NCI-H2107 (cell line): ENCODE measurements around the gene RNF186.
"Not testable (repeated sequence)": the region's sequence is repeated elsewhere in the genome, so short reads cannot be mapped to it uniquely, and the experiment has no call there.

Source experiments
- DNase-seq: peaks from one replicate; lab custom pipeline; 2025; lab: John Stamatoyannopoulos, UW

Gene RNF186

DNA sequence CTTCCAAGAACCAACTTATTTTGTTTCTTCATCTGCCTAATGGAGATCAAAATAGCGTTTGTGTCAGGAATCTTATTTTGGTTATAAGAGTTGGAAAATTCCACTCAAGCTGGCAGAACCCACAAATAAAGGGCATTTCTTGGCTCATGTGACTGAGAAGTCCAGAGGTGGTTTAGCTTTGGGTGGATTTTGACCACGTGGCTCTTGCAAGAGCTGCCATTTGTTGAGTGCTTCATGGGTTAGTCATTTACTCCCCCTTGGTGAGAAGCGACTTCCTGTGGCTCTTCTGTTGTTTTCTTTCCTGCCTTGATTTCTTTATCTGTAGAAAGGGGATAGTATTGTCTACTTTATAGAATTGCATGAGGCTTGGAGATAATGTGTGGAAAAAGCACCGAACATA, 9.5 kb upstream of the RNF186 start:
- no peak for DNase-seq

DNA sequence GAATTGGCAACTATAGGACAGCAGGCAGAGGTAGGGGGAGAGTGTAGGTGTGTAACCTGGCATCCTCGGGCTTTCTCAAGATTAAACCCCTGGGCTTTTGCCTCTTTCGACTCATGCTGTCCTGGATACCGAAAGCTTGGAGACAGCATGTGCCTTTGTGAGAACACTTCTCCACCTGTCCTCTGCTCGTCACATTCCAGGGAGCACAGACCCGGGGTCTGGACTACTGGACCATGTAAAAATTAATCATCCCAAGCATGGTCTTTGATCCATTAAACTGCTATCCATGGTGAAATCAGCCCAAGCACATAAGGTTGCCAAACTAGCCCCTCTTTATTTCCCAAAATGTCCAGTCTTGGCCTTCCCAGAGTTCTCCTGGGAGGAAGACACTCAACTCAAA, 9.0 kb upstream of the RNF186 start:
- no peak for DNase-seq

DNA sequence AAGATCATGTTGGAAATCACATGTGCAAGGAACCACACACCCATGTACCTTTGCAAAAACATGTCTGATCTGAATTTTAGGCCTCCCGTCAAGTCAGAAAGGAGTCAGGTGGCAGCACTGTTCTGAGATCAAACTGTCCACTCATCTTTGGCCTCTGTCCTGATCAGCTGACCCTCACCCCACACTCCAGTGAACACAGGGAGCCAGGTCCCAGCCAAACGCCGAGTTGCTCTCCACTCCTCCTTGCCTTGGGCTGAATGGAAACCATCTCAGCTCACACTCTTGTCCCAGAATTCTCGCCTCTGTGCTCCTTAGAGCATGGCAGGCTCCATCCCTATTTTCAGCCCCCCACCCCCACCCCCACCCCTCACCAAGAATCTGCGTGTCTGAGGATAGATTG, 4.6 kb upstream of the RNF186 start:
- DNase-seq, result no peak

DNA sequence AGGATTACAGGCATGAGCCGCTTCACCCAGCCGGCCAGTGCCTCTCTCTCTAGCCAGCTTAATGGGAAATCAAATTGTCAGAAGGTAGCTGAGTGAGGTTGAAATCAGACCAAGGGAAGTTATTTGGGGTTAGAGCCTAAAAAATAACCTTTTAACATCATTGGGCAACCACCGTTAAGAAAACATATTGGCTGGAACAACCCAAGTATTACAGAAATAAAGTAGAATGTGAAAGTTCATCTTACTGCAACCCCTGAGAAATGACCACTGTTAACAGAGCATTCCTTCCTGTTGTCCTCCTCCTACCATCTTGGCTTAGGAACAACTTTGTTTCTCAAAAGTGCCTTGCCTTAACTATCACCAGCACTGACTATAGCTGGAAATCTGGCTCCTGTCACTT, 3.2 kb upstream of the RNF186 start:
- DNase-seq, result no peak

DNA sequence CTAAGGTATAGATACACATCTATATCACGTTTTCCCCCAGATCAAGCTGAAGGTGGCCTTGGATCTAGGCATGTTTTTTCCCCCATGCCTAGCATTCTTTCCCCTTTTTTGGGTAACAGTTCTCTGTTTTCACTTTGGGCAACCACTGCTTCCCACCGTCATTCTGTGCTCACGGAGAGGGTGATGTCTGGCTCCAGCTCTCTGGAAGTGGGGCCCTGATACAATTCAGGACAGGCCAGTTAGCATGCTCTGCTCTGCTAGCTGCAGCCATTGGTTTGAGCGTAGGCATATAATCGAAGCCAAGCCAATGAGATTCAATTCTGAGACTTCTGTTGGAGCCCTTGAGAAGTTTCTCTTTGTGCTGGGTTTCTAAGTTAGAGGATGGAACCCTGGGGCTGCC, 2.1 kb upstream of the RNF186 start:
- DNase-seq, result no peak

DNA sequence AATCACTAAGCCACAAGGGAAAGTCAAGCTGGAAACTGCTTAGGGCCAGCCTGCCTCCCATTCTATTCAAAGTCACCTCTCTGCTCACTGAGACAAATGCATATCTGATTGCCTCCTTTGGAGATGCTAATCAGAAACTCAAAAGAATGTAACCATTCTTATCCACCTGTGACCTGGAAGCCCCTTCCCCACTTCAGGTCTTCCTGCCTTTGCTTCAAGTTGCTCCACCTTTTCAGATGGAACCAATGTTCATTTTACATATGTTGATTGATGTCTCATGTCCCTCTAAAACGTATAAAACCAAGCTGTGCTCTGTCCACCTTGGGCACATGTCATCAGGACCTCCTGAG, 1.6 kb upstream of the RNF186 start:
- not testable (repeated sequence) for DNase-seq

DNA sequence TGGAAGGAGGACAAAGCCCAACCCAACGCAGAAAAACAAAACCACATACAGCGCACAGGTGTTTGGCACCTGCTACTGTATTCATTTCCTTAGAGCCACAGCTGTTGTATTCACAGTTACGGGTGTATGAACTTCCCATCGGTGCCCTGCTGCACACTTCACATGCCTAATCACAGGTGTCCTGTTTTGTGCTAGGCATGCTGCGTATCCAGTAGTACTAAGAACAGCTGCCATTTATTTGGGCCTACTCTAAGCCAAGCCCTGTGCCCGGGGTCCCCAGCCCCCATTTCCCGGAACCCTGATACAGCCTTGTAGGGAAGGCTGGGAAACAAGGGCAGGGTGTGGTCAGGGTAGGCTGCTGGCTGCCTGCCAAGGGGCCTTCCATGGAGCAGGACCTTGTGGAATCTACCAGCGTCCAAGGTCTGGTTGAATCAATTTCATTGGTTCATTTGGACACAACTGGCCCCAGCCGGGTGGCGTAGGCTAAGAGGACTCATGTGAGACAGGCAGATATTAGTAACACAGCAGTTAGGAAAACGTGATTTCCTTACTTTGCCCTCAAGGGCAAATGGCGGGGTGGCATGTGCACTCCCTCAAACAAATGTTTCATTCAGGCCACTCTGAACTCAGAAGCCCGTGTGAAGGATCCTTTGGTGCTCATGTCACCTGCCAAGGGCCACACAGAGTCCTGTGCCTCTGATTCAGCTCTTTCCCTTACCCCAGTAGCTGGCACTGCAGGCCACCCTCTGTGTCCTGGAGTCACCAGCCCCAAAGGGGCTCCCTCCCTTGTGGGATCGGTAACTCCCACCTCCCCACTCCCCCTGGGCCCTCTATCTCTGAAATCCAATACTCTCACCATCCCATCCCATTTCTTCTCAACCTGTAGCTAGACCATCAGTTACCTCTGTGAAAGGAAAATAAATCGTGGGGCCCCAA, 986 bp upstream of the RNF186 start:
- DNase-seq, result peak; percentile 89

DNA sequence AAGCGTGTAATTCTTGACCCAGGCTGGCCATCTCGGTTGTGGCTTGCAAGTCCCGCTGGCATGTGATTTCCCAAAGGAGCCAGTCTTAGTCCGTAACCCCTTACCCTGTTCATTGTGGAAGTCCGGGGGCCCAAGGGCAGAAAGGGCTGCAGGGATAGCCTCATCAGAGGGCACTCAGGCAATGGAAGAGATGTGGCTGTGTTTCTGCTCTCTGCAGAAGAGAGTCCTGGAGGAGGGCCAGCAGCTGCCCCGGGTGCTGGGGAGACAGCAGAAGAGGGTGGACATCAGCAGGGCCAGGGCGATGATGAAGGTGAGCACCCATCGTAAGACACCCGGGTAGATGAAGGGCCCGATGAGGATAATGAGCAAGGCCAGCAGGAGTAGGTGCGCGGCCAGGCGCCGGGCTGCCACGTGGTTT, 830 bp downstream of the RNF186 start:
- no peak for DNase-seq

DNA sequence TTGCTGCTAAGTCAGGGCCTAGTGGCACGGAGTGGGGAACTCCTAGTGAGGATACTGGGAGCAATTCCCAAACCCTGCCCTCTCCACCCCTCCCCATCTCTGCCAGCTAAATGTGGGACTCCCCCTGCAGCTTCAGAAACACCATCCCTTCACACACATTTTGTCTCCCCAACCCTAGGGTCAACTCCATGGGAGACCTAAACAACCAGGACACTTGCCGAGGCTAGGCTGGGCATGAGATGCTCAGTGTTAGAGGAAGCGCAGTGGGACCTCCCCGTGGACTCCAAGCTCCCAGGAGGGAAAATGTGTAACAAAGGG, 1.5 kb downstream of the RNF186 start:
- DNase-seq, result no peak

DNA sequence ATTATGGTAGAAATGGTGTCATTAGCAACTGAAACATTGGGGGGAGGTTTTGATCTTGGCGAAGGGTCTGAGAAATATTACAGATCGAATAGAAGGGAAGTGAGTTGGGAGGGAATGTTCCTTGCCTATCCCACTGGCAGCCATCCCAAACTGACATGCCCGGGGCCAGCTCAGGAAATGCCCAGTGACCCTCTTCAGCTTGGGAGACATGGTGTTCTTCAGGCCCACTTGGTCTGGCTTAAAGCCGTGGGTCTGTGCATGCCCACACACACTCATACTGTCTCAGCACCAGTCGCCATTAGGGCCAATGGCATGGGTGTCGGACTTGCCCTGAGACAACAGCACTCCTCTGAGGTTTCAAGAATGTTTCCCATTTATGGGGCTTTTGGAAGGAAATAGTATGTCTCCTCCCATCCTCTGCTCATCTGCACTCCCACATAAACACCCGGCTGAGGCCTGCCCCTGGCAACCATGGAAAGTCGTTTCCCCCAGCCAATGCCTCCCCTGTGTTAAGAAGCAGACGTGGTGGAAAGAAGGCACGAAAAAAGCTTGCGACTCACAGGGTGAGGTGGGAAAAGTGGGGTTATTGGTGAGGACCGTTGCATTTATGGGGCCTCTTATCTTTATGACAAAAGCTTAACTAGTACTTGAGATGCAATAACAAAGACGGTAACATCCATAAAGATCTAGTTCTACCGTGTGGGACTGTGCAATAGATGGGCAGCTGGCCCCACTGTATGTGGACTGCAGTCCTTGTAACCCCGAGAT, 2.0 kb downstream of the RNF186 start:
- DNase-seq, result no peak

DNA sequence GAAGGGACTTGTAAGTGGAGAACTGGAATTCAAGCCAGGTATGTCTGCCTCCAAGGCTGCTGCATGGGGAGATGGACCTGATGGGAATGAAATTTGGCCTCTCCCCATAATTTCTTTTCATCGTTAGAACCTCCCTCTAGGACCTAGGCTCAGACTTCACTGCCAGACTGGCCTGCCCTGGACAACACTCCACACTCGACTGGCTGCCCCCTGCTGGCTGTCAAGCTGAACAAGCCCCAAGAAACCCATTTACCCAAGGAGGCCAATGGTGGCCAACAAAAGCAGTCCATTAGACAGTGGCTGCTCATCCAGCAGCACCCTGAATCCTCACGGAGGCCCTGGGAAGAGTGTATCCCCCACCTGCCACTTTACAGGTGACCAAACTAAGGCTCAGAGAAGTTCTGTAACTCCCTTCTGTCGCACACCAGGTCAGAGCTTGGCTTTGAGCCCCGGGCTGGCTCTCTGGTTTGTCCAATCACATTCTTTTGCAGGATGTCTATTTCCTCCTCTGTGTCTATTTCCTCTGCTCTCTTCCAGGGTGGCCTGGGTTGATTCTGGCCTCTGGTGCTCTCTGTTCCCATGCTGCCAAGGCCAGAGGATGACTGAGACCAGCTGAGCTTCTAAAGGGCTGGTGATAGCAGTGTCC, 3.8 kb downstream of the RNF186 start:
- DNase-seq, result no peak

DNA sequence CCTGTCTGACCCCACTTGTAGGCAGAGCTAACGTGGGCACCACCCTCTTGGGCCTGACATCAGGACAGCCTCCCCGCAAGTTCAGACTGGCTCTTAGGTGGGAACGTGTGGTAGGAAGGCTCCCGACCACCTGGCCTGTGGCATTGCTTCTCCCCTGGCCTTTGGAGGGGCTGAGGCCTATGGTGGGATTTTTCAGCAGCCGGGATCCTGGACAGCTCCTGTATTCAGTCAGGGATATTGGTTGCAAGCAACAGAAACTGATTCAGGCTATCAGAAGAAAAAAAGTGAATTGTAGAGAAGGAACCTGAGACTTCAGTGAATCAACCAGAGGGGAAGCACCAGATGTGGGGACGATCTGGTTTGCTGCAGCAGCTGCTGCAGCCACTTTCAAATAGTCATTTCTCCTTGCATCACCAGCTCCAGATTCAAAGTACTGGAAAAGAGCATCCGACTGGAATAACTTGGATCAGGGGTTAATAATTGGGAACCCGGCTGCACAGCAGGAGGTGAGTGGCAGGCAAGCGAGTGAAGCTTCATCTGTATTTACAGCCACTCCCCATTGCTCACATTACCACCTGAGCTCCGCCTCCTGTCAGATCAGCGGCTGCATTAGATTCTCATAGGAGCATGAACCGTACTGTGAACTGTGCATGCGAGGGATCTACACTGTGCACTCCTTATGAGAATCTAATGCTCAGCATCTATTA, 5.9 kb downstream of the RNF186 start:
- DNase-seq, result no peak

DNA sequence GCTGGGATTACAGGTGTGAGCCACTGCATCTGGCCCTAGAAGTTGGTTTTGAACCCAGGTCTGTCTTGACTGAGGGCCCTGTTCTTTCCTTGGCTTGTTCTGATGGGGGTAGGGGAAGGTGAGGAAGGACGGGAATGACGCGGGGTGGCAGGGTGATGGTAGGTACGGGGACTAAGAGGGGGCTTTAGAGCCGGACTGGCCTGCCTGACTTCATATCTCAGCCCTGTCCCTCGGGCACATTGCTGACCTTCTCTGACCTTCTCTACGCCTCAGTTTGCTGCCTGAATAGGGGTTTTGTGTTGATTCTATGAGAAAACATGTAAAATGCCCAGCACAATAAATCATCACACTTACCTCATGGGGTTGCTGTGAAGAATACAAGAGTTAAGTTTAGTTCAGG, 6.7 kb downstream of the RNF186 start:
- DNase-seq, result no peak

DNA sequence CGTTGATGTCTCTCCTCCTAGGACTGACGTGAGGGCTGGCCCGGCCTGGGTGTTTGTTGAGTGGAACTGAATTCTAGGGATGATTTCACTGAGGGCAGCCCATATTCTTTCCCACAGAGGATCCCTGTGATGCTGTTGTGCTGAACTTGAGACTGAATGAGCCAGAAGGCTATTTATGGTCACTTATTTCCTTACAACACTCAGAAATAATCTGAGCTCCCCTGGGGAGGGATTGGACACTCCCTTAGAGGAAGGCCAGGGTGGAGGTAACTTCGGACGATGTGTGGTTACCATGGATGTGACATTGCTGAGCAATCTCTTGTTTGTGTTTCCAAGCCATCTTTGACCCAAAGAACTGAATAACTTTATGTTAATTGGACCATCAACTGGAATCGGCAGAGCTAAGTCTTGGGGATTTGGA, 10.2 kb downstream of the RNF186 start:
- no peak for DNase-seq

DNA sequence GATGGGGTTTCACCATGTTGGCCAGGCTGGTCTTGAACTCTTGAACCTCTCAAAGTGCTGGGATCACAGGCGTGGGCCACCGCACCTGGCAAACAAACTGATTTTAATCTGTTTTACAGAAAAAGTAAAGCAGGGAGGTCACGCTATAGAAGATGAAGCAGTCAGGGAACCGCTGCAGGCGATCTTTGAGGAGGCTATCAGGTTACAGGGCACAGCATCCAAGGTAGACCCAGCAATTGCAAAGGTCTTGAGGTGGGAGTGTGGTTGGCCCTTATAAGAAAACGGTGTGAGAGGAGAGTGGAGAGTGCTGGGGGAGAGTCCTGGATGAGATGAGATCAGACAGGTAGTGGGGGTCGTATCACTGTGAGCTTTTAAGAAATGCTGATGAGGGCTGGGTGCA, 12.8 kb downstream of the RNF186 start:
- no peak for DNase-seq

DNA sequence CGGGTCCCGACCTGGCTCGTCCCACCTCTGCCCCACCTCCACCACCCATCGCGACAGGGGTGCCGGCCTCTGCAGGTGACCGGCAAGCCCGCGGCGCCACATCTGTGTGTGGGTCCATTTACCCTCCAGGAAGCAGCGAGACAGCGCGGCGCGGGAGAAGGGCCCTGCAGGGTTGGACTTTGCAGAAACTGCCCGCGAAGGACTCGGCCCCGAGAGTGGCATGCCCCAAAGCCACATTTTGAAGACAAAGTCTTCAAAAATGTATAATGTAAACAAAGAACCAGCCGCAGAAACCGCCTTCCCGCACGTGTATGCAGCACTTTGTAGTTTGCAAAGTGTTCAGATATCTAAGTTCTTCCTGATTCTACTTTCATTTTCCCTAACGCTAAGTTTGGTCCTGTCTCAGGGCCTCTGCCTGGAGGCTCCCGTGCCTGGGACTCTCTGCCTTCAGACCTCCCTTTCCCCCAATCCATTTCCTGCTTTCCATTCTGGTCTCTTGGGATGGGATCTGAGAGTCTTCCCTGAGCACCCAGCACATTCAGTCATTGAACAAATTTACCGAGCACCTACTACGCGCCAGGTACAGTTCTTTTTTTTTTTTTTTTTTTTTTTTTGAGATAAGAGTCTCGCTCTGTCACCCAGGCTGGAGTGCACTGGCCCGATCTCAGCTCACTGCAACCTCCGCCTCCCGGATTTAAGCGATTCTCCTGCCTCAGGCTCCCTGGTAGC, 14.8 kb downstream of the RNF186 start:
- no peak for DNase-seq

DNA sequence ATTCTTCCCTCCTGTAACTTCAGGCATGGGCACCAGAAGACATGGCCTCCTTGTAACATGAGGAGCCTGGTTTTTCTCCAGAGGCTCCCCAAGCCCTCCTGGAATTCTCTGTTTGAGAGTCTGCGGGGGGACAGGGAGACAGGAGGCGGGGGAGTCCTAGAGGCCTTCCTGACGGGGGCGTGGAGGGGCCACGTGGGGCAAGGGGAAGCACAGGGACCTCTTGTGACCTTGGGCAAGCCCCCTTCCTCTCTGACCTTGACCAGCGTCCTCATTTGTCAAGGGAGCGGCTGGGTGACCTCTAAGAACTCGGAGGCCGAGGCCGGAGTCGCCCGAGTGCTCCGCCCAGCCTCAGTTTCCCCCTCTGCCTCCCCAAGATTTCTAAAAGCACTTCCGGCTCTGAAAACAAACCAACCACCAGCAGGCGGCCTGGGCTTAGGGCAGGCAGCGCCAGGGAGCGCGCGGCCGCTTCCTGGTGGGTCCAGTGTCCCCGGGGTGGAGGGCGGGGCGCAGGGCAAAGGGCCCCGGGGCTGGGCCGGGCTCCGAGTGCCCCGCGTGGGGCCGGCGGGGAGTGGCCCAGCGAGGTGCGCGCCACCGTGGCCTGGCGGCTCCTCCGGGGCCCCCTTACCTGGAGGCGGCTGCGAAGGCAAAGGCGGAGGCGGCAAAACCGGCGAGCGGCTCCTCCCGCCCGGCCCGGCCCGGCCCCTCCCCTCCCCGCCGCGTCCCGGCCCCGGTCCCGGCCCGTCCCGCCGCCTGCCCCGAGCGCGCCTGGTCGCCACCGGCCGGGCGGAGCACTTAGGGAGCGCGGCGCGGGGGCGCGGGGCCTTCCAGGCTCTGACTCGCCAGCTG, 15.6 kb downstream of the RNF186 start, which contains the start of gene TMCO4:
TMCO4 (minus strand) TSS at position 687 of the 846 bp plus-strand sequence. CDS start 19,158 bp downstream, outside the sequence.
- DNase-seq, result no peak

DNA sequence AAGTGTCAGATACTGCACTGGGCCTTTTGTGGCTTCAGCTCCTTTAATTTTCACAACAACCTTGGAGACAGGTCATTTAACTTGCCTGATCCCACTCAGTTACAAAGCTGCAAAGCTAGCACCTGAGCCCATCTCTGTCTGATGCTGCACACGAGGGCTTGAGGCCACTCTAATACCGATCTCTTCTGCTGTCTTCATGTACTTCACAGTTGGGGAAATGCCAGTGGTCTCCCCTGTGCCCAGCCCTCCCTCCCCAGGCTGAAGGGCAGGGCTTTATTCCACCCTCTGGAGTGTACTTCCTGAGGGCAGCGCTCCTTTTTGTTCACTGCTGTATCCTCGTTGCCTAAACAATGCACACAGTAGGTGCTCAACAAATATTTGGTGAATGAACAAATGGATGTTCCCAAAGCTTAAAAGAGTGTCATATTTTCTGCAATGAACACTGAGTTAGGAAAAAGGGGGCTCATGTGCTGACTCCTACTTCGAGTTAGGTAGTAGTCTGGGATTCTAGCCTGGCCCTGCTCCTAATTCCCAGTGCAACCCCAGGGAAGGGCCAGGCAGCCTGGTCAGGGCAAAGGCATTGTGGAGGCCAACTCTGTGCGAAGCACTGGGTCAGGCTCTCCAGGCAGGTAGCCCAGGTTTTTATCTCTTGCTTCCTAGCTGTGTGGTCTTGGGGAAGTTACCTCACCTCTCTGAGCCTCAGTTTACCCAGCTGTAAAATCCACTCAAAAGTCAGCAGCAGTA, 16.4 kb downstream of the RNF186 start:
- DNase-seq, result no peak

DNA sequence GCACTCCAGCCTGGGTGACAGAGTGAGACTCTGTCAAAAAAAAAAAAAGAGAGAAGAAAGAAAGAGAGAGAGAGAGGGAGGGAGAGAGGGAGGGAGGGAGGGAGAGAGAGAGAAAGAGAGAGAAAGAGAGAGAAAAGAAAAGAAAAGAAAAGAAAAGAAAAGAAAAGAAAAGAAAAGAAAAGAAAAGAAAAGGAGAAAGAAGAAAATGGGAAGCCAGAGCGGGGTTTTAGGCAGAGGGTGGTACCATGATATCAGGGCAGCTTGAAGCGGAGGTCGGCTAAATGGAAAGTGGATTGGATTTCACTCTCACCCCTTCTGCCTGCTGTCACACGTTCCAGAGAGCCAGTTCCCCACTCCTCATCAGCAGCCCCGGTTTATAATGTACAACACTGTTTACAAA, 17.3 kb downstream of the RNF186 start:
- no peak for DNase-seq

DNA sequence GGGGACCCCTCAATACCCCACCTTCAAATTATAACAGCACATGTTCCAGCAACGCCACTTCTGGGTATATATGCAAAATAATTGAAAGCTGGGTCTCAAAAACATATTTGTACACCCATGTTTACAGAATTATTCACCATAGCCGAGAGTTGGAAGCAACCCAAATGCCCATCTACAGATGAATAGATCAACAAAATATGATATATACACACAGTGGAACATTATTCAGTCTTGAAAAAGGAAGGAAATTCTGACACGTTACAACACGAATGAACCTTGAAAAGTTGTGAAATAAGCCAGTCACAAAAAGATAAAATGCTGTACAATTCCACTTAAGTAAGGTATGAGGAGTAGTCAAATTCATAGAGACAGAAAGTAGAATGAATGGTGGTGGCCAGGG, 20.5 kb downstream of the RNF186 start:
- DNase-seq, result no peak
